K562 (cell line): ENCODE measurements around the gene IDH2. TPM values are rescaled to one million over a fixed set of nuclear protein-coding genes. Genes with fewer than 3 reads are reported as not detected.
A peak's percentile ranks its signal among the peaks of the same experiment; 100 is the strongest.

ENCODE experiments used
- ATAC-seq: fragments of 200-7000 bp; cut with Tn5 transposase; 3 replicates; pipeline ENCODE4 v1.9.1; 2020; ENCODE audit warnings: moderate library complexity
- BruUV-seq: library from RNA; stranded (reverse); fragments of 400-500 nt; replicated peaks from 2 replicates; lab custom pipeline; 2021; lab: Mats Ljungman, UMichigan
- CTCF ChIA-PET: fragments of 300-600 bp; formaldehyde crosslinking; extraction: SDS; loops from one replicate; lab custom pipeline; 2021; ENCODE audit warnings: low intra/inter-chr PET ratio; lab: Yijun Ruan, JAX
- POLR2A ChIA-PET: fragments of 300-600, 350-650 bp; sonication (Branson Sonifier 250); formaldehyde crosslinking; extraction: SDS; loops from one replicate; lab custom pipeline; 2021; ENCODE audit warnings: antibody characterized with exemption, inconsistent platforms; lab: Yijun Ruan, JAX
- DNase-seq, 4 experiments: peaks; one replicate each; pipeline versions ENCODE4 v3.0.0 to v3.0.0-alpha.2; 2011 to 2018; ENCODE audit warnings: low spot score in 3 of 4, mixed read lengths in 3 of 4; ENCODE audit errors: extremely low read depth in 1 of 4
- FAIRE-seq: peaks from 2 replicates; lab custom pipeline; 2011; peaks lifted over from hg19 to GRCh38; lab: Jason Lieb, UNC
- H2AFZ ChIP-seq: 2 replicates; pipeline ENCODE4 v1.6.0; 2011; ENCODE audit warnings: low read depth, low read length, control low read depth, inconsistent platforms
- H3K27ac ChIP-seq: fragments of 200-600 bp; 3 replicates; pipeline ENCODE4 v1.8.0; 2011; ENCODE audit warnings: low read depth, mild to moderate bottlenecking, control low read depth, inconsistent platforms, low read length, moderate library complexity, mixed read lengths; ENCODE audit errors: extremely low read depth
- H3K27me3 ChIP-seq, 2 experiments: fragments of 300-600 bp in 1 of 2; 2 replicates in 1 of 2; 3 replicates in 1 of 2; pipeline versions ENCODE4 v1.6.0 to v1.8.0; 2011; ENCODE audit warnings: inconsistent platforms in 2 of 2, low read length in 2 of 2, mild to moderate bottlenecking in 1 of 2, mixed read lengths in 1 of 2, moderate library complexity in 1 of 2; ENCODE audit not compliant: control insufficient read depth in 2 of 2, insufficient read depth in 2 of 2
- H3K36me3 ChIP-seq: fragments of 300-600 bp; 3 replicates; pipeline ENCODE4 v1.8.0; 2011; ENCODE audit warnings: mild to moderate bottlenecking, low read length, inconsistent platforms; ENCODE audit not compliant: control insufficient read depth, insufficient read depth
- H3K4me1 ChIP-seq, 2 experiments: fragments of 200-600 bp in 1 of 2; replicated peaks in 1 of 2; 2 replicates in 1 of 2; 3 replicates in 1 of 2; pipeline versions ENCODE4 v1.5.1 to v1.8.0; 2011; ENCODE audit warnings: inconsistent platforms in 2 of 2, low read length in 2 of 2, mild to moderate bottlenecking in 1 of 2, mixed read lengths in 1 of 2, moderate library complexity in 1 of 2; ENCODE audit not compliant: control insufficient read depth in 2 of 2, insufficient read depth in 2 of 2
- H3K4me2 ChIP-seq: 2 replicates; pipeline ENCODE4 v1.6.1; 2011; ENCODE audit warnings: low read length, control low read depth, inconsistent platforms, mixed read lengths; ENCODE audit not compliant: insufficient read depth
- H3K4me3 ChIP-seq: fragments of 200-600 bp; sonication (generic), shearing (Covaris generic); 2 replicates; pipeline ENCODE4 v1.5.1; 2016; ENCODE audit warnings: control low read depth, inconsistent platforms
- H3K79me2 ChIP-seq: fragments of 200-600 bp; 3 replicates; pipeline ENCODE4 v1.8.0; 2011; ENCODE audit warnings: low read length, inconsistent platforms; ENCODE audit not compliant: control insufficient read depth, insufficient read depth
- H3K9ac ChIP-seq, 2 experiments: 2 replicates each; pipeline versions ENCODE4 v1.6.0 to v1.6.1; 2011; ENCODE audit warnings: low read depth in 2 of 2, low read length in 2 of 2, control low read depth in 1 of 2, inconsistent platforms in 1 of 2, mild to moderate bottlenecking in 1 of 2, mixed read lengths in 1 of 2; ENCODE audit not compliant: insufficient read depth in 1 of 2
- H3K9me1 ChIP-seq: one replicate; pipeline ENCODE4 v1.6.0; 2011; ENCODE audit warnings: inconsistent platforms, mild to moderate bottlenecking, low read length, moderate library complexity; ENCODE audit not compliant: control insufficient read depth, insufficient read depth
- H3K9me3 ChIP-seq: replicated peaks from 2 replicates; pipeline ENCODE4 v1.5.1; 2011; ENCODE audit warnings: low read depth, low read length, inconsistent platforms; ENCODE audit not compliant: control insufficient read depth, insufficient read depth
- H4K20me1 ChIP-seq: replicated peaks from 2 replicates; pipeline ENCODE4 v1.6.1; 2011; ENCODE audit warnings: low read length, inconsistent platforms, mixed read lengths; ENCODE audit not compliant: control insufficient read depth, insufficient read depth
- CCNT2 ChIP-seq: IDR thresholded peaks from 2 replicates; pipeline ENCODE4 v1.6.1; 2011; ENCODE audit warnings: borderline replicate concordance, low read depth, mild to moderate bottlenecking, moderate library complexity, mixed read lengths, low read length; ENCODE audit not compliant: insufficient read length; ENCODE audit errors: extremely low read depth
- FOSL1 ChIP-seq: fragments of 200-800 bp; sonication (Bioruptor generic); conservative IDR thresholded peaks from 2 replicates; pipeline ENCODE4 v1.6.1; 2016; ENCODE audit warnings: missing genetic modification characterization, missing compliant biosample characterization
- KAT8 ChIP-seq: fragments of 450-650 bp; IDR thresholded peaks from 2 replicates; pipeline ENCODE4 v1.6.1; 2016; ENCODE audit warnings: low read depth, mild to moderate bottlenecking
- KLF16 ChIP-seq: IDR thresholded peaks from 2 replicates; pipeline ENCODE4 v1.6.1; 2016; ENCODE audit warnings: antibody characterized with exemption
- MTA1 ChIP-seq: fragments of 450-650 bp; IDR thresholded peaks from 2 replicates; pipeline ENCODE4 v1.6.1; 2017; ENCODE audit warnings: borderline replicate concordance
- MTA3 ChIP-seq: fragments of 450-650 bp; formaldehyde crosslinking; IDR thresholded peaks from 2 replicates; pipeline ENCODE4 v1.6.1; 2017; ENCODE audit warnings: mild to moderate bottlenecking, borderline replicate concordance
- PHB ChIP-seq: fragments of 250-450 bp; sonication (Bioruptor Pico); IDR thresholded peaks from 2 replicates; pipeline ENCODE4 v1.5.0; 2021
- TGIF2 ChIP-seq: sonication (generic); formaldehyde crosslinking; IDR thresholded peaks from 2 replicates; pipeline ENCODE4 v1.8.1; 2022; ENCODE audit warnings: mild to moderate bottlenecking, missing genetic modification reagents, moderate library complexity
- VEZF1 ChIP-seq: fragments of 200-800 bp; sonication (Bioruptor generic); IDR thresholded peaks from 2 replicates; pipeline ENCODE4 v1.6.1; 2017; ENCODE audit warnings: missing genetic modification characterization, missing compliant biosample characterization
- ZNF253 ChIP-seq: fragments of 250-450 bp; sonication (Bioruptor Pico); conservative IDR thresholded peaks from 2 replicates; pipeline ENCODE4 v1.6.1; 2021; ENCODE audit warnings: mild to moderate bottlenecking
- ZNF512 ChIP-seq: IDR thresholded peaks from 2 replicates; pipeline ENCODE4 v1.6.1; 2016; ENCODE audit warnings: missing genetic modification characterization, missing compliant biosample characterization
- ZNF766 ChIP-seq: fragments of 200-800 bp; sonication (Bioruptor generic); conservative IDR thresholded peaks from 2 replicates; pipeline ENCODE4 v1.6.1; 2016; ENCODE audit warnings: missing genetic modification characterization, missing compliant biosample characterization
- ZNF785 ChIP-seq: fragments of 250-450 bp; sonication (Bioruptor Pico); IDR thresholded peaks from 2 replicates; pipeline ENCODE4 v1.4.0; 2020; ENCODE audit warnings: mild to moderate bottlenecking
- WGBS: fragments of 100-300 bp; shearing (Covaris generic); methylation state at CpG from one replicate; pipeline ENCODE4 v1.1.6; 2016; ENCODE audit warnings: low coverage, mixed read lengths; ENCODE audit not compliant: insufficient coverage; ENCODE audit errors: missing lambda C conversion rate; 5-methylcytosine and 5-hydroxymethylcytosine counted together
- in situ Hi-C: fragments of 300-500 bp; cut with MboI; formaldehyde crosslinking; loops from 4 replicates; pipeline ENCODE4 v1.15.0; 2018; ENCODE audit warnings: inconsistent platforms, mixed read lengths
- intact Hi-C: fragments of 100-400 bp; cut with micrococcal nuclease; formaldehyde crosslinking; loops from 2 replicates; pipeline ENCODE4 v1.14.2; 2022
- polyA plus RNA-seq, 8 experiments: library from polyadenylated mRNA; depleted of rRNA in 4 of 8; stranded (reverse) in 5 of 8; unstranded in 3 of 8; fragments of >200 nt; fragmentation: Nextera tagmentation in 2 of 8; fragmentation: Illumina TruSeq in 1 of 8; extraction: Ambion mirVana in 2 of 8; extraction: Trizol in 1 of 8; gene quantifications; 2 replicates each; pipeline versions ENCODE4 v1.2.1 to v1.2.3, GENCODE V29; 2011 to 2014; ENCODE audit warnings: inconsistent platforms in 1 of 8, missing spikeins in 1 of 8
- total RNA-seq, 7 experiments: library from RNA; depleted of rRNA in 6 of 7; stranded (reverse); fragments of >200 nt in 6 of 7; fragmentation: Illumina TruSeq in 2 of 7; extraction: Trizol in 2 of 7; gene quantifications; 2 replicates each; pipeline versions ENCODE4 v1.2.1 to v1.2.3, GENCODE V29; 2011 to 2021; ENCODE audit warnings: low replicate concordance in 1 of 7
- TF ChIP-seq, protein P1 (sequence below): fragments of 450-650 bp; IDR thresholded peaks from 2 replicates; pipeline ENCODE4 v1.6.1; 2016; ENCODE audit warnings: missing biosample characterization, missing genetic modification characterization
- TF ChIP-seq, protein P2 (sequence below): sonication (generic); formaldehyde crosslinking; IDR thresholded peaks from 2 replicates; pipeline ENCODE4 v1.8.1; 2023; ENCODE audit warnings: mild to moderate bottlenecking, missing genetic modification reagents

The IDH2 gene
- total and polyA plus RNA-seq, 9 of the 15 experiments (the other 6 are each of a cell fraction or from before 2014, with no cell fraction given): 0.70 to 99.9 (median 59.2) TPM

GRCh38 chr15:90106522-90107117 lies 4.4 kb upstream of the IDH2 start:
- ChIA-PET POLR2A (interaction anchor here (0.6 to 1.4 kb wide), 2 partner anchors 15 to 105 kb away, joined by 3 to 5 read pairs; partner anchors contain the start of gene ZNF710), CTCF (no interaction called here)
- BruUV-seq: no TSS peak
- no peaks in the 10 kb centered on the region for H3K9me1 ChIP-seq
- FAIRE-seq: no peak
- H3K4me1 ChIP-seq: peaks cover 7 to 23% of the 10 kb centered on the region in 2 experiments; a peak in 4 of 5 replicates
- H3K79me2 ChIP-seq: peaks cover 6% of the 10 kb centered on the region; the same call in 2 of the 3 replicates
- no peak for ATAC-seq
- 24% methylated on average over 7 of the region's 7 CpGs for whole genome bisulfite sequencing
- DNase-seq: peak in 2 of 4 experiments; percentile 39 to 53
- no peaks in the 10 kb centered on the region for H3K9me3 ChIP-seq
- in situ Hi-C loops: no loop called here
- no peak overlapping the region for H2AFZ ChIP-seq
- H3K9ac ChIP-seq: peak overlapping the region in 1 of 2 experiments; percentile 74; a peak in 1 of 4 replicates
- 0 out of 2 replicates have a peak overlapping the region, but pooled peaks have one; percentile 8 for H3K4me2 ChIP-seq
- H3K36me3 ChIP-seq: no peaks in the 10 kb centered on the region
- H4K20me1 ChIP-seq: no peaks in the 10 kb centered on the region
- H3K4me3 ChIP-seq: no peak overlapping the region
- intact Hi-C loops: no loop called here
- H3K27me3 ChIP-seq: no peaks in the 10 kb centered on the region
- no peak overlapping the region for H3K27ac ChIP-seq
- TF ChIP-seq ZNF785 (CRISPR knock-in tag) (no peak), ZNF512 (tag) (no peak), KAT8 (no peak), KLF16 (no peak), PHB (CRISPR knock-in tag) (no peak), MTA3 (no peak), CCNT2 (no peak), FOSL1 (peak; percentile 68), ZNF253 (no peak), TGIF2 (no peak), MTA1 (no peak), VEZF1 (peak; percentile 21; the same call in 1 of the 2 replicates), ZNF766 (CRISPR knock-in tag) (no peak)
- TF ChIP-seq, protein P1, sequence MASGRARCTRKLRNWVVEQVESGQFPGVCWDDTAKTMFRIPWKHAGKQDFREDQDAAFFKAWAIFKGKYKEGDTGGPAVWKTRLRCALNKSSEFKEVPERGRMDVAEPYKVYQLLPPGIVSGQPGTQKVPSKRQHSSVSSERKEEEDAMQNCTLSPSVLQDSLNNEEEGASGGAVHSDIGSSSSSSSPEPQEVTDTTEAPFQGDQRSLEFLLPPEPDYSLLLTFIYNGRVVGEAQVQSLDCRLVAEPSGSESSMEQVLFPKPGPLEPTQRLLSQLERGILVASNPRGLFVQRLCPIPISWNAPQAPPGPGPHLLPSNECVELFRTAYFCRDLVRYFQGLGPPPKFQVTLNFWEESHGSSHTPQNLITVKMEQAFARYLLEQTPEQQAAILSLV (tag): no peak
- TF ChIP-seq, protein P2, sequence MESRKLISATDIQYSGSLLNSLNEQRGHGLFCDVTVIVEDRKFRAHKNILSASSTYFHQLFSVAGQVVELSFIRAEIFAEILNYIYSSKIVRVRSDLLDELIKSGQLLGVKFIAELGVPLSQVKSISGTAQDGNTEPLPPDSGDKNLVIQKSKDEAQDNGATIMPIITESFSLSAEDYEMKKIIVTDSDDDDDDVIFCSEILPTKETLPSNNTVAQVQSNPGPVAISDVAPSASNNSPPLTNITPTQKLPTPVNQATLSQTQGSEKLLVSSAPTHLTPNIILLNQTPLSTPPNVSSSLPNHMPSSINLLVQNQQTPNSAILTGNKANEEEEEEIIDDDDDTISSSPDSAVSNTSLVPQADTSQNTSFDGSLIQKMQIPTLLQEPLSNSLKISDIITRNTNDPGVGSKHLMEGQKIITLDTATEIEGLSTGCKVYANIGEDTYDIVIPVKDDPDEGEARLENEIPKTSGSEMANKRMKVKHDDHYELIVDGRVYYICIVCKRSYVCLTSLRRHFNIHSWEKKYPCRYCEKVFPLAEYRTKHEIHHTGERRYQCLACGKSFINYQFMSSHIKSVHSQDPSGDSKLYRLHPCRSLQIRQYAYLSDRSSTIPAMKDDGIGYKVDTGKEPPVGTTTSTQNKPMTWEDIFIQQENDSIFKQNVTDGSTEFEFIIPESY: no peak
